Measurements from ENCODE around the gene ZFTA.

- TF ChIP-seq POLR2A (IDR thresholded peaks at IDR 0.05) (no peak), CTCF (IDR thresholded peaks at IDR 0.05) (no peak)
Measured at GRCh38 chr11:63761931-63762653, 6.5 kb downstream of the ZFTA start.

Measured in Peyer's patch (tissue), 4 donors.